RWPE2 (cell line): ENCODE results near the gene KIF27.

Experiments used
- ATAC-seq: fragments of 200-7000 bp; cut with Tn5 transposase; 3 replicates; pipeline ENCODE4 v1.9.1; 2021; ENCODE audit warnings: low read depth
- DNase-seq: peaks from one replicate; pipeline ENCODE4 v3.0.0-alpha.2; 2020; ENCODE audit warnings: low spot score
- H3K27ac ChIP-seq: fragments of 450-650 bp; 2 replicates; pipeline ENCODE4 v1.5.1; 2017; ENCODE audit warnings: mild to moderate bottlenecking; ENCODE audit not compliant: poor library complexity, severe bottlenecking
- H3K27me3 ChIP-seq: fragments of 250-450 bp; sonication (Bioruptor Pico); 2 replicates; pipeline ENCODE4 v1.5.1; 2021; ENCODE audit warnings: mild to moderate bottlenecking, moderate library complexity; ENCODE audit not compliant: insufficient read depth, poor library complexity, severe bottlenecking
- H3K36me3 ChIP-seq: fragments of 250-450 bp; sonication (Bioruptor Pico); 2 replicates; pipeline ENCODE4 v1.5.1; 2020; ENCODE audit warnings: low read depth, mild to moderate bottlenecking, moderate library complexity
- H3K4me1 ChIP-seq: fragments of 250-450 bp; sonication (Bioruptor Pico); 2 replicates; pipeline ENCODE4 v1.5.1; 2021; ENCODE audit warnings: mild to moderate bottlenecking, moderate library complexity; ENCODE audit not compliant: insufficient read depth, poor library complexity, severe bottlenecking
- H3K4me3 ChIP-seq: fragments of 250-450 bp; sonication (Bioruptor Pico); 2 replicates; pipeline ENCODE4 v1.5.1; 2021; ENCODE audit warnings: mild to moderate bottlenecking, moderate library complexity; ENCODE audit not compliant: severe bottlenecking
- H3K9me3 ChIP-seq: fragments of 250-450 bp; sonication (Bioruptor Pico); 2 replicates; pipeline ENCODE4 v1.5.1; 2021; ENCODE audit warnings: mild to moderate bottlenecking, moderate library complexity; ENCODE audit not compliant: severe bottlenecking
- CTCF ChIP-seq: fragments of 450-650 bp; IDR thresholded peaks from one replicate; pipeline ENCODE4 v1.5.1; 2017; ENCODE audit warnings: mild to moderate bottlenecking, moderate library complexity; ENCODE audit not compliant: poor library complexity, severe bottlenecking

Gene KIF27

GRCh38 chr9:83794051-83794450, 127.2 kb downstream of the KIF27 start:
- TF ChIP-seq CTCF, result no peak
- DNase-seq (no peak), ATAC-seq (no peak)
- Histone ChIP-seq H3K4me1 (no peaks in the 10 kb centered on the region), H3K9me3 (no peaks in the 10 kb centered on the region), H3K36me3 (no peaks in the 10 kb centered on the region), H3K27me3 (no peaks in the 10 kb centered on the region), H3K27ac (no peak overlapping the region), H3K4me3 (no peak overlapping the region)

- ATAC-seq, result no peak
Observed at GRCh38 chr9:83792746-83793145, 128.5 kb downstream of the KIF27 start.

More at GRCh38 chr9:83792746-83793145, 128.5 kb downstream of the KIF27 start:
- Histone ChIP-seq H3K9me3 (no peaks in the 10 kb centered on the region), H3K27me3 (no peaks in the 10 kb centered on the region), H3K36me3 (no peaks in the 10 kb centered on the region), H3K27ac (no peak overlapping the region), H3K4me1 (no peaks in the 10 kb centered on the region), H3K4me3 (no peak overlapping the region)
- DNase-seq, result no peak
- TF ChIP-seq CTCF, result no peak
